MM.1S (cell line): ENCODE data around the gene FAM217A.

Experiments used
- CTCF ChIP-seq: fragments of 300-600 bp; sonication (generic); IDR thresholded peaks from 2 replicates; pipeline ENCODE4 v1.5.1; 2016; ENCODE audit warnings: antibody characterized with exemption, low read length, mixed read lengths
- EZH2 ChIP-seq: fragments of 300-600 bp; sonication (generic); optimal IDR thresholded peaks from 2 replicates; pipeline ENCODE3; 2017; ENCODE audit warnings: low read depth, mild to moderate bottlenecking, antibody characterized with exemption, low read length, mixed read lengths
- EZH2phosphoT487 ChIP-seq: fragments of 300-600 bp; sonication (generic); IDR thresholded peaks from 2 replicates; pipeline ENCODE4 v1.6.1; 2018; ENCODE audit warnings: antibody characterized with exemption, low read length

- no peak for TF ChIP-seq CTCF
- no peak for TF ChIP-seq EZH2phosphoT487
- no peak for TF ChIP-seq EZH2
These were observed 34.7 kb upstream of the FAM217A start for GRCh38 chr6:4113649-4114048.
